AG08396 (cell line): ENCODE results near the gene TPRA1.

Experiments
- DNase-seq: peaks from one replicate; pipeline ENCODE4 v3.0.0; 2012; ENCODE audit warnings: low spot score, mixed read lengths

TPRA1 gene

DNA sequence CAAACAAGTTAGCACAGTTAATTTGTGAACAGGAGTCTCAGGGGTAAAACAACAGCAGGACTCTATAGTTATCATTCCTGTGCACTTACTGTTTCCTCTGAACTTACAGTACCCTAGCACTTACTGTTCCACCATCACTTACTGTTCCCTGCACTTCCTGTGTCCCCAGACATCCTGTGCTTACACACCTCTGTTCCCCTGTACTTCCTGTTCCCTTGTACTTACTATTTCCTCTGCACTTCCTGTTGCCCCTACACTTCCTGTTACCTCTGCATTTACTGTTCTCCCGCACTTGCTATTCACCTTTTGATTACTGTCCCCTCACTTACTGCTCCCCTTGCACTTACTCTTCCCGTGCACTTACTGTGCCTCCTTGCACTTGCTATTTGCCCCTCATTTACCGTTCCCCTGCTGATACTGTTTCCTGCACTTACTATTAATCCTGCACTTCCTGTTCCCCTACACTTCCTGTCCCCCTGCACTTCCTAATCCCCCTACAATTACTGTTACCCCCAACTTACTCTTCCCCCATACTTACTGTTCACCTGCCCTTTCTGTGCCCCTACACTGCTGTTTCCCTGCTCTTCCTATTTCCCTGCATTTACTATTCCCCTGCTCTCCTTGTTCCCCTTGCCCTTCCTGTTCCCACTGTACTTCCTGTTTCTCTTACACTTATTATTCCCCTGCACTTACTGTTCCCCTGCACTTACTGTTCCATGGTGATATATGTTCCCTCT is 30.3 kb downstream of the TPRA1 start:
- no peak for DNase-seq

DNA sequence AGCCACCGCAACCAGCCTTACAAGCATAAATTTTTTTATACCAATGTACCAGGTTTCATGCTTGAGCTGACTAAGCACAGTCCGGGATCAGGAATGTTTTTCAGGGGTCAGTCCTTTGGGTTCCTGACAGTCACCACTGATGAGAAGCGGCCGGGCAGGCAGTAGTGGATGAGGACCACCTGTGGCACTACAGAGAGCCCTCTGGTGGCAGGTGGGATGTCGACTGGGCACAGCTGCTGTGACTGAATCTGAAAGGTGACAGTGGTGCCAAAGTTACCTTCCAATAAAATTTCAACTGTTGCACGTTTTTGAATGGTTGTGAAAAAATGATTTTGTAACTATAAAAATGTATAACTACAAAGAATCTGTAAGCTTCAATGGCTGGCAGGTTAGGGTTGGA is 34.0 kb downstream of the TPRA1 start:
- DNase-seq: no peak

DNA sequence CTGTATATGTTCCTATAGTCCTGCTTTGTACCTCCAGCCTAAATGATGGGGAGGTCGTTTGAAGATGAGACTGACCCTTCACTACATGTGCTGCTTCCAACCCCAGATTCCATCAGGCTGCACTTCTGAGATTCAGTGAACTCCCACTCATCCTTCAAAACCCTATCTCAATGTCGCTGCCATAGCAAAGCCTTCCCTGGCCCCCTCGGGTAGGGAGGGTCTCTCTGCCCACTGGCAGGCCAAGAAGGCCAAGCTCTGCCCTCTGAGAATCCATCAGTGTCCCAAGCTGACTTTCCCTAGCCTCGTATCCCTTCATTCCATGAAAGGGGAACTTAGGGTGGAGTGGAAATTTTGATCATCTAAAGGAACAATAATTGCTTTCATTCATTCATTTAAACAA is 35.4 kb downstream of the TPRA1 start:
- no peak for DNase-seq

DNA sequence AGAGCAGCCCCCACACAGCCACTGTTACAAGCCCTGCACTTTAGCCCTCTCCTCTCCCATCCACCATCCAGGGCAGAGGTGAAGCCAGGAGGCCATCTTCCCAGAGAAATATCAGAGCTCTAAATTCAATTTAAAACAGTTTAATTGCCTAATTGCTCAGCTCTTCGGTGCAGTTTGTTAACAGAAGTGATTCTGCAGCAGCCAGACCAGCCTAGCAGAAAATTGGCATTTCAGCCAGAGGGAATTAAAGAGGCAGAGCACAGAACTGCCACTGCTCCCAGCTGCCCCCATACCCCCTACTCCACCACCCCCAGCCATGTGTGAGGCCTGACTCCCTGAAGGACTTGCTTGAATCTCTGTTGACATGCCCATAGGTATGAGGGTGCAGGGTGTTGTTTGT is 38.5 kb downstream of the TPRA1 start:
- DNase-seq: no peak

DNA sequence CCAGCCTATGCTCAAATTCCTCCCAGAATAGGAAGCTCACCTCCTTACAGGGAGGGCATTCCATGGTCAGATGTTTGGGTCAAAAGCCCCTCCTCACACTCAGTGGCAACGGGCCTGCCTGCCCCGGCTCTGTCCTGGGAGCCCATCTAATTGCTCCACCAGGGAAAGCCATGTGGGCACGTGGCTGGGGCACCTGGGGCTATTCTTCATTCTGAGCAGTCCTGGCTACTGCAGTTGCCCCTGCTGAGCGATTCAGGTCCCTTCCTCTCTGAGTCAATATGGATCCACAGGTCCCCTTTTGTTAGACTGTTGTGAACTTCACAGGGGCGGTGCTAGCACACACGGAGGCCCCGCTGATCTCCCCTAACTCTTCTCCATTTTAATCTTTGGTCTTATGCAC is 39.4 kb downstream of the TPRA1 start:
- DNase-seq: no peak

DNA sequence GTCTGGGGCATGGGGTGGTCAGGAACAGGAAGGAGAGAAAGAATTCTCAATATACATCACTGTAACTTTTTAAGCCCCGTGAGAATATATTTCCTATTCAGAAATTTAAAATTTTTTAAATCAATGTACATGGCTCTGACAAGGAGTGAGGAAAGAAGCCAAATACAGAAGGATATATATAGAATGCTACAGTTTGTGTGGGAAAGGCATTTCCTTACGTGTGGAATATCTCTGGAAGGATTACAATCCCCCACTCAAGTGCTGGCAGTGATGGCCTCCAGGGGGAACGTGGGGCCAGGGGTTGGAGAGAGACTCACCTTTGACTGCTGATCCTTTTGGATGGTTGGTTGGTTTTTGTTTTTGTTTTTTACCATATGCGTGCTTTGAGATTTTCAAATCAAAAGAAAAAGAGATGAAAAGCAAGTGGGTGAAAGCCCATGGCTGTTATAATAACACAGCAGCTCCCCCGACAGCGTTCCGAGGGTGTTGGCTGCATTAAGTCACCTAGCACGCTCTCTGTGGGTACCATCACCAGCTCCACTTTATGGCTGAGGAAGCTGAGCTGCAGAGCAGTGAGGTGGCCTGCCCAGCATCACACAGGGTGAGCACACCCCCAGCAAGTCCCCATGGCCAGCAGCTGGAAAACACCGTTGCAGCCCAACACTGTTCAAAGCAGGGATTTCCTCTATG is 39.9 kb downstream of the TPRA1 start:
- no peak for DNase-seq

DNA sequence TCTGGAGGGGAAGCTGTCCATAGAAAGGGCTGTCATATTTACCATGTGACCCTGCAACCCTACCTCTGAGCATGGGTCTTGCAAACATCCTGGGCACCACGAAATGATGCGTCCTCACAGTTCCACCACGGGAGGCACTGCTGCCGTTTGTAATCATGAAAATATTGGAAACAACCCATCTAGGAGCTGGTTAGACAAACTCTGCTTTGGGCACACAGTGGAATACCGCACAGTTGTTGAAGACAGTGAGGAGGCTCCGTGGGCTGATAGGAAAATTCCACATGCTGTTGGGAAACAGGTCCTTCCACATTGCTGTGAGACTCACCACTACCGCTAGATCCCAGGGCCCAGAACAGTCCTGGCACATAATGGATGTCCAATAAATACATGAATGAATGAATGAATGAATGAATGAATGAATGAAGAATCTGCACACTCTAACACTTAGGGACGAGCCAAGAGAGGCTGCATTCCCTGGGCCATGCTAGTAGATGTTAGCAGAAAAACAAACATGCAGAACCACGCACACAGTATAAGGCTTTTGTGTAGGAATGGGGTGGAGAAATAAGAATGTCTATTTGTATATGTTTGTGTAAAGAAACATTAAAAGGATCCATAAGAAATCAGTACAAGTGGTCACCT is 40.6 kb downstream of the TPRA1 start:
- DNase-seq: no peak

DNA sequence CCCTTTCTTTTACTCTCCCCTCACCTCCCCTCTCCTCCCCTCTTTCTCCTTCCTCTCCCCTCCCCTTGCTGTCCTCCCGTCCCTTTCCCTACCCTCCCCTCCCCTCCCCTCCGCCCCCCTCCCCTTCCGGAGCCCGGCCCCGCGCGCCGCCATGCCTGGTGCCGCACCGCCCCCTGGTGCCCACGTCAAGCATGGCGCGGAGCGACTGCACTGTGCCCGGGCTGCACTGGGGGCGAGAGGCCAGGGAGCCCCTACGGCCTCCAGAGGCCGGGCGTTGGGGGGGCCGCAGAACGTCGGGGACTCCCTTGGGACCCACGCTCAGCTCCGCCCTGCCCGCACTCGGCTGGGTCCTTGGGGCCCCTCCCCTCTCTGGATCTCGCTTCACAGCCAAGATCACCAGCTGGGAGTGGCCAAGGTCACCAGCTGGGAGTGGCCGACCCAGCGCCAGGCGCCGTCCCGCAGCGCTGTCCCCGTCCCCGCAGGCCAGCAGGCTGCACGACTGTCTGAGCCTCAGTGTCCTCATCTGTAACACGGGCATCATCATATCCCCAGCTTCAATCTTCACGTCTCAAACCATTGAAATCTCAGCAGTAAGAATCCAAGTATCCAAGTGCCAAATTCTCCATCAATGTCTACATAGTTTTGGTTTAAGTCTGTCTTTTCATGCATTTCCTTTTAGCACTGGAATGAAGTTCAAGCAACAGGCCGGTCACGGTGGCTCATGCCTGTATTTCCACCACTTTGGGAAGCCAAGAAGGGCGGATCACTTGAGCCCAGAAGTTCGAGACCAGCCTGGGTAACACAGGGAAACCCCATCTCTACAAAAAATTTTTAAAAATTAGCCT is 42.5 kb downstream of the TPRA1 start:
- DNase-seq: peak; percentile 91

DNA sequence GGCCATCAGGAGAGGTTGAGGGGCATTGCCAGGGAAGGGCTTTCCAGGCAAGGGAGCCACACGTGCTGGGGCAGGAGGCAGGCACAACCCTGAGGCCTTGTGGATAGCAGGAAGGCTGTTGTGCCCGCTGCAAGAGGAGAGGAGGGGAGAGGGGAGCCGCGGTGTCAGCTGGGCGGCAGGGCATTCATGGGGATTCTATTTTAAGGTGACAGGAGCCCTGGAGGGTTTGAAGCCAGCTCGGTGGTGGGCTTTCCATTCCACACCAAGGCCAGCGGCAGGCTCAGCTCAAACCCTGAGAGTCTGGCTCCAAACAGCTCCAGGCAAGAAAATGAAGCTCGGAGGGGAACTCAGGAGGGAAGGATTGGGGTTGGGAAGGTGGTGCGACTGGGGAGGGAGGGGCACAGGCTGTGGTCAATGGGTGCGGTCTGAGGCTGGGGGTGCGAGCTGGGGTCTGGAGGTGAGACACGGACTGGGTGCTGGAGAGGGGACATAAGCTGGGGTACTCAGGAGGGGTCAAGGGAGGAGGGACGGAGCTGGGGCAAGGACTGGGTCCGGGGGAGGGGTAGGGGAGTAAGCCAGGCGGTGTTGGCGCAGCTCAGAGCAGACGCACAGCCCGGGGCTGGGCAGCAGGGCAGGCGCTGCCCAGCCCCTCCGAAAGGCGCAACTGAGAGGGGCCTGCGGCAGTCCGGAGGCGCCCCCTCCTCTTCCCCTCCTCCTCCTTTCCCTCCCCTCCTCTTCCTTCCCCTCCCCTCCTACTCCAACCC is 43.4 kb downstream of the TPRA1 start:
- no peak for DNase-seq

DNA sequence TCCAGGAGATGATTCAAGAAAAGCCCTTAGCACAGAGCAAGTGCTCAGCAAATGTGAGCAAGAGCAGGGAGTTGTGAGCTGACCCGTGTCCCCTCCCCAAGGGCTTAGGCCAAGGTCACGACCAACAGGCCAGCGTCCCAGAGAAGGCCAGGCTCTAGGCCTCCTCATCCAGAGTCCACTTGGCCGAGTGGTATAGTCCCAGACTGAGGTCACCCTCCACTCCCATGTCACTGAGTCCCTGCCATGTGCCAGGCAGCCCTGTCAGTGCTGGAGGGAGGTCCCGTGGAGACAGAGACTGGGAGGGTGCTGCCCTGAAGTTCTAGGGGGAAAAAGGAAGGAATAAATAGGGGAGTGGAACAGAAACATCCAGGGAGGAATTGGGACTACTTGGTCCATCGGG is 44.0 kb downstream of the TPRA1 start:
- no peak for DNase-seq

DNA sequence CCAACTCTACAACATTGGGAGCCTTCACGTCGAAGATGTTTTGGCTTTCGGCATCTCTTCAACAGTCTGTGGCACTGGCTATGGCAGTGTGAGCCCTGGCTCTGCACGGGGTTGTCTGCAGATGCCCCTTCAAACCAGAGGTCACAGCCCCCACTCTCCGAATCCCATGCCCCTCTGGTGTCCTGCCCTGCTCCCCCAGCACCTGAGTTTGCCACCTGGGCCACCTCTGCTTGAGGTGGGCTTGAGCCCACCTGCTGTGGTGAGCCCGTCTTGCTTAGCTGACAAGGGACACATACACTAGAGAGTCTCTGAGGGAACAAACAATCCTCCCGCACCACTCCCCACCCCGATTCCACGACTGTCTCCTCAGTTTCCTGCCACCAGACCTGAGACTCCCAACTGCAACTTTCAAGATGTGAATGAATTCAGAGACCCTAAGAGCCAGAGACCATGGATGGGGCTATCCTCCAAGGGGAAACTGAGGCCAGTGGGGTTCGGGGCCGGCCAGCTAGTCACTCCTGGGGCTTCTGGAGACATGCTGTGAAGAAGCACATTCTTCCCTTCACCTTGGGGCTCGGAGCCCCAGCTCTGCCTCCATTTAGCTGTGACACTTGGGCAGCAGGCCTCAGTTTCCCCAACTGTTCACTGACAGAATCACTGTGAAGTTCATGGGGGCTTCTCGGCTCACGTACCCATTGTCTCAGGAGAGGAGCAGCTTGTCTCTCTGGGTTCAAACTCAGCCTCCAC is 44.6 kb downstream of the TPRA1 start:
- no peak for DNase-seq

DNA sequence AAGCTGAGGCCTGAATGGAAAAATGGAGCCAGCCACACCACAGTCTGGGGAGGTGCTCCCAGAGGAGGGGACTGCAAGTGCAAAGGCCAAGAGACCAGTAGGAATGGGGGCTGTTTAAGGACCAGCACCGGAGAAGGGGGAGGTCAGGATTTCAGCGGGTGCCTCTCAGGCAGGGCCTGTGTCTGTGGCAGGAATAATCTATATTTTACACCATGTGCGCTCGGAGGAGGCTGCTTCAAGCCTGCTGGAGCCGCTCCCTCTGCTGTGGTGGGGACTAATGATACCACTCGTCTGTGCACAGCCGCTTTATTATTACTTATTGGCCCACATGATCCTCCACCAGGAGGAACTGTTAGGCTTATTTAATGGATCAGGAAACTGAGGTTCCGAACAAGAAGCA is 45.3 kb downstream of the TPRA1 start:
- no peak for DNase-seq

DNA sequence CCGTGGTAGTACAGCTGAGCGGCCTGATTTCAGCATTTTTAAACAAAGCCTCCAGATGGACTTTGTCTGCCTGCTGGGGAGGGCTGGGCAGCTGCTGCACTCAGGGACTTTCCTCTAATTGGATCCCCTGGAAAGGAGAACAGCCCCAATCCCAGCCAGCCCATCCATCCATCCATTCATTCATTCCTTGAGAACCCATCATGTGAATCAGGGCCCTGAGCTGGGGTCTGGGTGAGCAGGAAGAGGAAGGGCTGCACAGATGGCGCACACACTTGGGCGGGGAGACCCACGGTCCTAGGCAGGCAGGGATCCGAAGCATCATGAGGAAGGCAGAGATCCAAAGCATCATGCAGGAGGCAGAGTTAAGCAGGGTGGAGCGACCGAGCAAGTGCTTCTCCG is 45.7 kb downstream of the TPRA1 start:
- DNase-seq: no peak

DNA sequence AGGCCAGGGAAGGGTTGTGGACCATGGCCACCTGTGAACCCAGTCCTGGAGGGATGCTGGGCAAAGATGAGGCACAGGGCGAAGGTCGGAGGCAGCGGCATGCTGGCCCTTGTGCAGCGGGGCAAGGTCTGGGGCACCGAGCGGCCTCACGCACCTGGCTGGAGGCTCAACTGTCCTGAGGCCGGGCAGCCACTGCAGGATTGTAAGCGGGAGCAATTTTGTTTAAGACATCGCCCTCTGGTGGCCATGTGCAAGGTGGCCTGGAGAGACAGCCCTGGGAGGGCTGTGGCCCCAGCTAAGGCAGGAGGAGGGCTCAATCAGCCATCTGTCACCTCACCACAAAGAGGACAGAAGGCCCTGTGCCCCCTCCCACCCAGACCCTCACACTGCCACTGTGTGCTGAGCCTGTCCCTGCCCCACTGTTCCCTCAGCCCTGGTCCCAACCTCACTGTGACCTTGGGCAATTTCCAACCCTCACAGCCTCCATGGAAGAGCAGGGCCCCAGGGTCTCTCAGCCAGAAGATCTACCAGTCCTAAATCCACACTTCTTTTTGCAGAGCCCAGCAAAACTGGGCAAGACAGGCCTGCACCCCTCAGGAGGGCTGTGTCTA is 46.2 kb downstream of the TPRA1 start:
- peak; percentile 89 for DNase-seq

DNA sequence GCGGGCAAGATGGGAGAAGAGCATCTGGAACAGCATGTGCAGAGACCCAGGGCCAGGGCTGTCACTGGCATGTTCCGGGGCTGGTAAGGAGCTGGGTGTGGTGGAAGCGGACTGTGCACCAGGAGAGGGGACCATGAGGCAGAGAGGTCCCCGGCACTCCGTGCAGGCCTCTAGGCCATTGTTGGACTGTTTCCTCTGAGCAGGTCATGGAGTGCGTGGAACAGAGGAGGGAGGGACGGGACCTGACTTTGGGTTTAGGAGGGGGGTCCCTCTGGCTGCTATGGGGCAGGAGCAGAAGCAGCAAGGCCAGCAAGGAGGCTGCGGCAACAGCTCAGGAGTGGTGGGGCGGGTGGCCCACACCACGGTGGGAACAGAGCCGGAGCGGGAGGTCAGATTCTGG is 47.1 kb downstream of the TPRA1 start:
- no peak for DNase-seq

DNA sequence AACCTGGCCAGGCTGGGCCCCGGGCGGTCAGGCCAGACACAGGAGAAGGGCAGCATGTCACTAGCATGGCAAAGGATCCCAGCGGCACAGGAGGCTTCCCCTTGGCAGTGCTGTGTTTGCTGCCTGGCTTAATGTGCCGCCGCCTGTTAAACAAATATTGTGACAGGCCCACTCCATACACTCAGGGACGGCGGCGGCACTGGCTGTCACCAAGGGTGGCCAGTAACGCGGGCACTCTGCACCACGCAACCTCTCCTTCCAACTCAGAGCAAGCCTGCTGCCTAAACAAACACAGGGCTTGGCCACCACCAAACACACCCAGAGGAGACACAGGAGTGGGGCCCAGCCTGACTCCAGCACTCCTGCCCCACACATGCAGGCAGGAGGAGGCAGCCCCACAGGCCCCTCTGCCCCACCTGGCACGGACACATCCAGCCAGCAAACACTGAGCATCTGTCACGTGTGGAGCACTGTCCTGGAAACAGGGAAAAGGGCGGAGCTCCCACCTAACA is 48.0 kb downstream of the TPRA1 start:
- DNase-seq: no peak

DNA sequence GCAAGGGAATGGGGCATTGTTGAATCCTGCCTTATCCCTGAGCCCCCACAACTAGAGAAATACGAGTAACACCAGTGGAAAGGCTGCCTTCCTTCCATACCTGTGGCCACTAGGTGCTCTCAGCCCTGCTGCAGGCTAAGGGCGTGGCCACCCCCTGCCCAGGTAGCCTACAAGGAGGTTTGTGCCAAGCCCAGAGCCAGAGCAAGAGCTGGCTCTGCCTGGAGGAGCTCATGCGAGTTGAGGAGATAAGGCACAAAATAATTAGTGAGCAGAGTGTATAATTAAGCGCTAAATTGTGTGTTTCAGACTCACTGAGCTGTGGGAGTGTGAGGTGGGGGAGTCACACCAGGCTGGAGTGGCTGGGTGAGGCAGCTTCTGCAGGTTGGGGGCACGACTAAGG is 49.2 kb downstream of the TPRA1 start:
- DNase-seq: no peak

DNA sequence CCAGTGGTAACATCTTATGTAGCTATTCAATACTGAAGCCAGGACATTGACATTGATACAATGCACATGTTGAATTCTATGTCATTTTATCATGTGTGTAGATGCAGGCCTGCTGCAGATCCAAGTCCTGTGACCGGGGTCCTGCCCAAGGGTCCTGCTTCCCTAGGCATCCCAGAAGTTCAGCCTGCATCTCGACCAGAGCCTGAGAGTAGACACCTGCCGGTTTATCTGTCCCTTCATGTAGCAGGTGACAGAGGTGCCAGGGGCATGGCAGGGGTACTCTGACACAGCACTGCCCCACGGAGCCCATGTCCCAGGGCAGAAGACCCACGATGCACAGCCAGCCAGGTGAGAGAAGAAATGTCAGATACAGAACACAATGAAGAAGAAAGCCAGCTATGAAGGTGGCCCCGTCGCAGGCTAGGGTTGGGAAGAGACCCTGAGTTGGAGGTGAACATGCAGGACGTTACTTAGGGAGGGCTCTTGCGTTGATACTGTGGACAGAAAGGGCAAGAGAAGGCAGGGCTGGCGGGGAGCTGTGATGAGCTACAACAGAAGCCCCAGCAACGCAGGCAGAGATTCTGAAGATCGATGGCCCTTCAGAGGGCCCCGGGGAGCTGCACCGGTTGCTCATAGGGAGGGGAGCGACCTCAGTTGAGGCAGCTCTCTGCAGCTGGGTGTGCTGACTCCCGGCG is 51.0 kb downstream of the TPRA1 start:
- DNase-seq: no peak

DNA sequence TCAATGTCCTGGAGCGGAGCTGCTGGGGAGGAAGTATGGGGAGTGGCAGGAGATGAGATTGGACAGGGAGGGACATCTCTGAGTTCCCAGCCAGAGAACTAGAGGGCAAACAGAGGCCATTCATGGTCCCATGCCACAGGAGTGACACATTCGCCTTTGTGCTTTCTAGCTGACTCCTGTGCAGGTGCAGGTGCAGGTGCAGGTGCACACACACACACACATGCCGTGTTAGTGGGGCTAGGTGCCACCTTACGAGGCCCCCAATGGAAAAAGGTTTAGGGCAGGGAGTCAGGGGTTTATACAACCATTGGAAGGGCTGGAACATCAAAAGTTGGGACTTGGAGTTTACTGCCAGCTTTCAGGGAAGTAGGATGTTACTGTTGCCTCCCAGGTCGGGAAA is 52.0 kb downstream of the TPRA1 start:
- no peak for DNase-seq
